ENCODE results near the gene PCDHA1.
A peak's percentile ranks its signal among the peaks of the same experiment; 100 is the strongest.

GRCh38 chr5:140855772-140856674, 70.1 kb downstream of the PCDHA1 start, which contains the start of gene PCDHA10:
- TF ChIP-seq CTCF (IDR thresholded peaks at IDR 0.05) (peak; percentile 72), EZH2phosphoT487 (IDR thresholded peaks at IDR 0.05) (no peak), EZH2 (IDR thresholded peaks at IDR 0.05) (no peak)
